Vagina (tissue), 2 donors: ENCODE measurements around the gene CDK9. TPM values are rescaled to one million over a fixed set of nuclear protein-coding genes. Genes with fewer than 3 reads are reported as not detected.

Source experiments
- DNase-seq, 2 donors: peaks; one replicate each; pipeline ENCODE4 v3.0.0-alpha.2; 2017; ENCODE audit errors: extremely low spot score in 2 of 2
- H3K27ac ChIP-seq: fragments of 200-600 bp; sonication (generic); one replicate; pipeline ENCODE4 v1.5.1; 2019
- H3K27me3 ChIP-seq: fragments of 200-600 bp; sonication (generic); one replicate; pipeline ENCODE4 v1.5.1; 2019
- H3K36me3 ChIP-seq, 2 donors: fragments of 200-600 bp; sonication (generic); one replicate each; pipeline ENCODE4 v1.5.1; 2017 to 2019
- H3K4me1 ChIP-seq: fragments of 200-600 bp; sonication (generic); one replicate; pipeline ENCODE4 v1.5.1; 2019
- H3K4me3 ChIP-seq, 2 donors: fragments of 200-600 bp; sonication (generic); 1 replicate in 1 of 2; 2 replicates in 1 of 2; pipeline ENCODE4 v1.5.1; 2016 to 2019
- H3K9me3 ChIP-seq: fragments of 200-600 bp; sonication (generic); one replicate; pipeline ENCODE4 v1.5.1; 2019
- CTCF ChIP-seq, 3 experiments: fragments of 450-650 bp in 2 of 3; fragments of 200-600 bp in 1 of 3; sonication (generic) in 1 of 3; IDR thresholded peaks; one replicate each; pipeline ENCODE4 v1.5.1; 2017 to 2019; ENCODE audit warnings: antibody characterized with exemption in 3 of 3, mild to moderate bottlenecking in 2 of 3, moderate library complexity in 2 of 3
- POLR2A ChIP-seq, 2 donors: fragments of 450-650 bp; IDR thresholded peaks; one replicate each; pipeline ENCODE4 v1.6.1; 2017; ENCODE audit warnings: antibody characterized with exemption in 2 of 2, mild to moderate bottlenecking in 2 of 2, moderate library complexity in 2 of 2
- POLR2AphosphoS5 ChIP-seq, 2 donors: sonication (generic); formaldehyde crosslinking; IDR thresholded peaks; one replicate each; pipeline ENCODE4 v1.9.0; 2017; ENCODE audit warnings: antibody characterized with exemption in 2 of 2, mild to moderate bottlenecking in 2 of 2, low read depth in 1 of 2; ENCODE audit not compliant: insufficient read depth in 1 of 2
- intact Hi-C: fragments of 100-400 bp; cut with DNase I; formaldehyde crosslinking; loops from one replicate; pipeline ENCODE4 v1.15.1; 2023
- total RNA-seq: library from RNA; depleted of rRNA; stranded (reverse); fragments of >200 nt; gene quantifications from one replicate; pipeline ENCODE4 v1.2.3, GENCODE V29; 2016

CDK9 gene
- total RNA-seq, 1 donor from 2014 or later = 66.3 TPM

- TF ChIP-seq POLR2AphosphoS5 (IDR thresholded peaks at IDR 0.05; ENCODE audit: insufficient read depth in 1 of 2, low read depth in 1 of 2) (no peak), POLR2A (IDR thresholded peaks at IDR 0.05) (no peak), CTCF (IDR thresholded peaks at IDR 0.05) (no peak)
- peak overlapping the region; percentile 46 for H3K27ac ChIP-seq
- peak overlapping the region in 1 of 2 donors; percentile 8 for H3K4me3 ChIP-seq
- H3K4me1 ChIP-seq = peaks cover 29% of the 10 kb centered on the region
- no peaks in the 10 kb centered on the region for H3K36me3 ChIP-seq
- no peaks in the 10 kb centered on the region for H3K9me3 ChIP-seq
- DNase-seq = no peak
- H3K27me3 ChIP-seq = no peaks in the 10 kb centered on the region
- intact Hi-C loops = no loop called here
Observed at GRCh38 chr9:127767909-127768331, 17.9 kb upstream of the CDK9 start.

DNA sequence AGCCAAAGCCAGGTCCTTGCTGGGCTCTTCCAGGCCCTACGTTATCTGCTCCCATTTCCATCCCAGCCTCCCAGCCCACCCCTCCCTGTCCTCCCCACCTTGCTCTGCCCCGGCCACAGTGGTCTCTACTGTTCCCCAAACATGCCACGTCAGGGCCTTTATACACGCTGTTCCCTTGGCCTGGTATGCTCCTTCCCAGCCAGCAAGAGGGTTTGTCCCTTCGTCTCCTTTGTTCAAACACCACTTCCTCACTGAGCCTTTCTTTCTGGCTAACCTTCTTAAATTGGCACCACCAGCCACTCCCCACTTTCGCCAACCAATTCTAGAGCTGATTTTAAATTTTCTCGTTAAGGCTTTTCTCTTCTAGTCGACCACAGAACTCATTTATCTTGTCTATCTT, 17.1 kb upstream of the CDK9 start:
- H3K4me1 ChIP-seq = peaks cover 29% of the 10 kb centered on the region
- peak overlapping the region; percentile 46 for H3K27ac ChIP-seq
- DNase-seq = no peak
- no peaks in the 10 kb centered on the region for H3K36me3 ChIP-seq
- intact Hi-C loops = no loop called here
- H3K27me3 ChIP-seq = no peaks in the 10 kb centered on the region
- no peaks in the 10 kb centered on the region for H3K9me3 ChIP-seq
- no peak overlapping the region for H3K4me3 ChIP-seq
- TF ChIP-seq POLR2A (IDR thresholded peaks at IDR 0.05) (no peak), CTCF (IDR thresholded peaks at IDR 0.05) (no peak)

DNA sequence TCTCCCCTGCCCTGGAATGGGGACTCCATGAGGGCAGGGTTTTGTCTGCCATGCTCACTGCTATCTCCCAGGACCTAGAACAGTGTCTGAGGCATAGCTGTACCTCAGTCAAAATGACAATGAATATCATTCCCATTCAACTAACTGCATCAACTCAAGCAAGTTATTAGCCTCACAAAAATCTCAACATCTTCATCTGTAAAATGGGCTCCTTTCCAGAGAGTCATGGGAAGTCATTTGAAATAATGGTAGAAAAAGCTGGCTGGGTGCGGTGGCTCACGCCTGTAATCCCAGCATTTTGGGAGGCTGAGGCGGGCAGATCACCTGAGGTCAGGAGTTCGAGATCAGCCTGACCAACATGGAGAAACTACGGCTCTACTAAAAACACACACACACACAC, 16.7 kb upstream of the CDK9 start:
- no peaks in the 10 kb centered on the region for H3K27me3 ChIP-seq

GRCh38 chr9:127769929-127770582, 15.8 kb upstream of the CDK9 start:
- no peaks in the 10 kb centered on the region for H3K9me3 ChIP-seq
- peak overlapping the region; percentile 46 to 59 for H3K4me3 ChIP-seq
- H3K27ac ChIP-seq = peak overlapping the region; percentile 50
- TF ChIP-seq CTCF (IDR thresholded peaks at IDR 0.05) (no peak), POLR2A (IDR thresholded peaks at IDR 0.05) (no peak), POLR2AphosphoS5 (IDR thresholded peaks at IDR 0.05; ENCODE audit: insufficient read depth in 1 of 2, low read depth in 1 of 2) (no peak)
- intact Hi-C loops = no loop called here
- peaks cover 29% of the 10 kb centered on the region for H3K4me1 ChIP-seq
- no peak for DNase-seq
- no peaks in the 10 kb centered on the region for H3K36me3 ChIP-seq
- no peaks in the 10 kb centered on the region for H3K27me3 ChIP-seq

More for the DNA sequence above, 16.7 kb upstream of the CDK9 start:
- Histone ChIP-seq H3K27ac (peak overlapping the region; percentile 50), H3K4me3 (no peak overlapping the region), H3K36me3 (no peaks in the 10 kb centered on the region), H3K4me1 (peaks cover 29% of the 10 kb centered on the region), H3K9me3 (no peaks in the 10 kb centered on the region)
- no peak for TF ChIP-seq CTCF (IDR thresholded peaks at IDR 0.05)
- no peak for TF ChIP-seq POLR2A (IDR thresholded peaks at IDR 0.05)
- TF ChIP-seq POLR2AphosphoS5 (IDR thresholded peaks at IDR 0.05; ENCODE audit: insufficient read depth in 1 of 2, low read depth in 1 of 2) = no peak
- DNase-seq = no peak
- intact Hi-C loops = no loop called here

- intact Hi-C loops = no loop called here
Observed at GRCh38 chr9:127770583-127770904, 15.3 kb upstream of the CDK9 start.

More at GRCh38 chr9:127770583-127770904, 15.3 kb upstream of the CDK9 start:
- peak overlapping the region; percentile 50 for H3K27ac ChIP-seq
- no peaks in the 10 kb centered on the region for H3K27me3 ChIP-seq
- TF ChIP-seq POLR2A (IDR thresholded peaks at IDR 0.05) (no peak), CTCF (IDR thresholded peaks at IDR 0.05) (no peak), POLR2AphosphoS5 (IDR thresholded peaks at IDR 0.05; ENCODE audit: insufficient read depth in 1 of 2, low read depth in 1 of 2) (no peak)
- no peak for DNase-seq
- no peaks in the 10 kb centered on the region for H3K36me3 ChIP-seq
- H3K4me3 ChIP-seq = peak overlapping the region; percentile 46 to 59
- H3K9me3 ChIP-seq = no peaks in the 10 kb centered on the region
- peaks cover 29% of the 10 kb centered on the region for H3K4me1 ChIP-seq
